ENCODE results near the gene CR1.
"Not testable (repeated sequence)": the region's sequence is repeated elsewhere in the genome, so short reads cannot be mapped to it uniquely, and the experiment has no call there.

Gene CR1

GRCh38 chr1:207649865-207650580 lies 154.1 kb downstream of the CR1 start:
- Mint-ChIP-seq H3K36me3 (ENCODE audit: low read depth) (no peaks in the 10 kb centered on the region), H3K27me3 (ENCODE audit: low read depth) (peaks cover 28% of the 10 kb centered on the region), H3K27ac (no peak overlapping the region), H3K4me3 (no peak overlapping the region), H3K4me1 (ENCODE audit: low read depth) (no peaks in the 10 kb centered on the region), H3K9me3 (no peaks in the 10 kb centered on the region)

- no peaks in the 10 kb centered on the region for H3K4me1 Mint-ChIP-seq (ENCODE audit: low read depth)
- H3K27ac Mint-ChIP-seq, result no peak overlapping the region
- H3K4me3 Mint-ChIP-seq, result no peak overlapping the region
- no peaks in the 10 kb centered on the region for H3K36me3 Mint-ChIP-seq (ENCODE audit: low read depth)
- H3K9me3 Mint-ChIP-seq, result no peaks in the 10 kb centered on the region
- peaks cover 22% of the 10 kb centered on the region for H3K27me3 Mint-ChIP-seq (ENCODE audit: low read depth)
Observed at GRCh38 chr1:207651583-207651982, 155.6 kb downstream of the CR1 start.

DNA sequence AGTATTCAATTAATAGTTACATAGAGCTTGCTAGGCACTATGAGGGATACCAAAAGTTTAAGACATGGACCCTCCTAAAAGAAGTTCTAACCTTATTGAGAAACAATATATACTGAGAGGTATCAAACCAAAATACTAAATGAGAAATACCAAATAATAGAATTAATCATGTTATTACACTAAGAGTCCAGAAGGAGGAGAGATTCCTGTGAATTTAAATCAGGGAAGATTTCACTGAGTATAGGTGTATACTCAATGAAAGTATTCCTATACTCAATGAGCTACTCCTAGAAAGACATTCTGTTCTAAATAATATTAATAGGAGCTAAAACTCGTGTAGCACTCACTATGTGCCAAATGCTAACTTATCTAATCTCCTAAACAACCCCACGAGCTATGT lies 158.4 kb downstream of the CR1 start:
- Mint-ChIP-seq H3K27ac (no peak overlapping the region), H3K4me3 (no peak overlapping the region), H3K36me3 (ENCODE audit: low read depth) (no peaks in the 10 kb centered on the region), H3K9me3 (no peaks in the 10 kb centered on the region), H3K4me1 (ENCODE audit: low read depth) (no peaks in the 10 kb centered on the region), H3K27me3 (ENCODE audit: low read depth) (peaks cover 25% of the 10 kb centered on the region)

- no peaks in the 10 kb centered on the region for H3K36me3 Mint-ChIP-seq (ENCODE audit: low read depth)
- H3K4me3 Mint-ChIP-seq, result no peak overlapping the region
- H3K27ac Mint-ChIP-seq, result no peak overlapping the region
- H3K27me3 Mint-ChIP-seq (ENCODE audit: low read depth), result peaks cover 31% of the 10 kb centered on the region
- no peaks in the 10 kb centered on the region for H3K4me1 Mint-ChIP-seq (ENCODE audit: low read depth)
- no peaks in the 10 kb centered on the region for H3K9me3 Mint-ChIP-seq
Observed at GRCh38 chr1:207658408-207658807, 162.5 kb downstream of the CR1 start.

DNA sequence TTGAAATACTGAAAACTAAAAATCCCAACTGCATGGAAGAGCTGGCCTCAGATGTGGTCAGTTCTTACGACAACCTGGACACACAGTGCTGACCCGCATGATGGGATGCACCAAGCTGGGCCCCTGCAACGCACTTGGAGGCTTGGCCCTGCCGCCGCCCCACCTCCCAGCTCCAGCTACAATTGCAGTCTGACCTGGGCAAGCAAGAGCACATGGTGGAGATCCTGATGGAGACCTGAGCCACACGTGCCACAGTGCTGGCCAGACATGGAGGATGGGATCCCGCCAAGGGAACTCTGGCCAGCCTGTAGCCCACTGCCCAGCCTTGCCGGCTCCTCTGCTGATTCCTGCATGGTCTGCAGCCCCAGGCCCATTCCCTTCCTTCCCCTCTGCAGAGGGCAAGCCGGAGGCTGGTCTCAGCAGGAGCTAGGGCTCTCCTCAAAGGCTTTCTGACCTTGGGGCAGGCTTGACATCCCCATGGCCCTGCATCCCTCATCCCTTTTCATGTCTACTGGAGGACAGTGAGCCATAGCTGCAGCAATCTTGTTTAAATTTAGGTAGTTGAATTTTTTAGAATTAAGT lies 163.0 kb downstream of the CR1 start:
- Mint-ChIP-seq H3K27me3 (ENCODE audit: low read depth) (peaks cover 29% of the 10 kb centered on the region), H3K9me3 (no peaks in the 10 kb centered on the region), H3K4me1 (ENCODE audit: low read depth) (no peaks in the 10 kb centered on the region), H3K4me3 (no peak overlapping the region), H3K27ac (no peak overlapping the region), H3K36me3 (ENCODE audit: low read depth) (no peaks in the 10 kb centered on the region)

GRCh38 chr1:207659545-207660153 lies 163.7 kb downstream of the CR1 start:
- H3K27me3 Mint-ChIP-seq (ENCODE audit: low read depth), result peaks cover 30% of the 10 kb centered on the region
- H3K36me3 Mint-ChIP-seq (ENCODE audit: low read depth), result no peaks in the 10 kb centered on the region
- no peaks in the 10 kb centered on the region for H3K9me3 Mint-ChIP-seq
- H3K4me3 Mint-ChIP-seq, result no peak overlapping the region
- H3K27ac Mint-ChIP-seq, result no peak overlapping the region
- no peaks in the 10 kb centered on the region for H3K4me1 Mint-ChIP-seq (ENCODE audit: low read depth)

GRCh38 chr1:207661420-207661819 lies 165.5 kb downstream of the CR1 start:
- H3K27me3 Mint-ChIP-seq (ENCODE audit: low read depth), result peaks cover 36% of the 10 kb centered on the region
- not testable (repeated sequence) for H3K9me3 Mint-ChIP-seq; H3K4me3 Mint-ChIP-seq; H3K27ac Mint-ChIP-seq; H3K36me3 Mint-ChIP-seq (ENCODE audit: low read depth); H3K4me1 Mint-ChIP-seq (ENCODE audit: low read depth)

DNA sequence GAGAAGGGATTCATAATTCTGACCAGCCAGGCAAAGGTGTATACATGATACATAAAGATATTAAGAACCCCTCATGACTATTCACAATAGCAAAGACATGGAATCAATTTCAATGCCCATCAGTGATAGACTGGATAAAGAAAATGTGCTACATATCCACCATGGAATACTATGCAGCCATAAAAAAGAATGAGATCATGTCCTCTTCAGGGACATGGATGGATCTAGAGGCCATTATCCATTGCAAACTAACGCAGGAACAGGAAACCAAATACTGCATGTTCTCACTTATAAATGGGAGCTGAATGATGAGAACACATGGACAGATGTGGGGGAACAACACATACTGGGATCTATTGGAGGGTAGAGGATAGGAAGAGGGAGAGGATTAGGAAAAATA lies 170.4 kb downstream of the CR1 start:
- H3K4me1 Mint-ChIP-seq (ENCODE audit: low read depth), result no peaks in the 10 kb centered on the region
- H3K4me3 Mint-ChIP-seq, result no peak overlapping the region
- H3K27ac Mint-ChIP-seq, result no peak overlapping the region
- H3K36me3 Mint-ChIP-seq (ENCODE audit: low read depth), result no peaks in the 10 kb centered on the region
- H3K27me3 Mint-ChIP-seq (ENCODE audit: low read depth), result peaks cover 66% of the 10 kb centered on the region
- no peaks in the 10 kb centered on the region for H3K9me3 Mint-ChIP-seq

DNA sequence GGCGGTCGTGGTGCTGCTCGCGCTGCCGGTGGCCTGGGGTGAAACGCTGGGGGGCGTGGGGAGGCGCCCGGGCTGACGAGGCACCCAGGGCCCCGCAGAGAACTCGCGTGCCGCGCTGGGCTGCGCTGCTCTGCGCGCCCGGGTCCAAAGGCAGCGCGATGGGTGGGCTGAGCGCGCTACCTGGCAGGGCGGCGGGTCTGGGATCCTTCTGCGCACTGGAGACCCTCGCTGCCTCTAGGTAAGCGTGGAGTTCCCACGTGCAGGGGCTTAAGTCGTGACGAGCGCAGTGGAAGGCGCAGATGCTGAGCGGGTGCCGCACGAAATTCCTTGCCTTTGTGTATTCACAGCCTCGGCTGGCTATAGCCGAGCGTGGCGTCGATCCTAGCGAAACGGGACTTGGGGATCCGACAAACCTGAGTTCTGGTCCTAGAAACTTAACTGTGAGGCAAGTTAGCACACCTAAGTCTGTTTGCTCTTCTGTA lies 173.6 kb downstream of the CR1 start:
- no peak overlapping the region for H3K4me3 Mint-ChIP-seq
- H3K27me3 Mint-ChIP-seq (ENCODE audit: low read depth), result peaks cover 81% of the 10 kb centered on the region
- no peaks in the 10 kb centered on the region for H3K4me1 Mint-ChIP-seq (ENCODE audit: low read depth)
- H3K9me3 Mint-ChIP-seq, result no peaks in the 10 kb centered on the region
- no peak overlapping the region for H3K27ac Mint-ChIP-seq
- no peaks in the 10 kb centered on the region for H3K36me3 Mint-ChIP-seq (ENCODE audit: low read depth)

GRCh38 chr1:207670192-207670591 lies 174.2 kb downstream of the CR1 start:
- Mint-ChIP-seq H3K36me3 (ENCODE audit: low read depth) (no peaks in the 10 kb centered on the region), H3K4me3 (no peak overlapping the region), H3K27ac (no peak overlapping the region), H3K4me1 (ENCODE audit: low read depth) (no peaks in the 10 kb centered on the region), H3K9me3 (no peaks in the 10 kb centered on the region), H3K27me3 (ENCODE audit: low read depth) (peaks cover 79% of the 10 kb centered on the region)

GRCh38 chr1:207670997-207671396 lies 175.0 kb downstream of the CR1 start:
- Mint-ChIP-seq H3K27me3 (ENCODE audit: low read depth) (peaks cover 78% of the 10 kb centered on the region), H3K27ac (no peak overlapping the region), H3K9me3 (no peaks in the 10 kb centered on the region), H3K4me1 (ENCODE audit: low read depth) (no peaks in the 10 kb centered on the region), H3K4me3 (no peak overlapping the region), H3K36me3 (ENCODE audit: low read depth) (no peaks in the 10 kb centered on the region)

- no peaks in the 10 kb centered on the region for H3K4me1 Mint-ChIP-seq (ENCODE audit: low read depth)
- no peak overlapping the region for H3K27ac Mint-ChIP-seq
- peaks cover 70% of the 10 kb centered on the region for H3K27me3 Mint-ChIP-seq (ENCODE audit: low read depth)
- H3K9me3 Mint-ChIP-seq, result no peaks in the 10 kb centered on the region
- H3K36me3 Mint-ChIP-seq (ENCODE audit: low read depth), result no peaks in the 10 kb centered on the region
- no peak overlapping the region for H3K4me3 Mint-ChIP-seq
Observed at GRCh38 chr1:207672522-207673130, 176.7 kb downstream of the CR1 start.

- Mint-ChIP-seq H3K27ac (no peak overlapping the region), H3K27me3 (ENCODE audit: low read depth) (peaks cover 70% of the 10 kb centered on the region), H3K4me1 (ENCODE audit: low read depth) (no peaks in the 10 kb centered on the region), H3K36me3 (ENCODE audit: low read depth) (no peaks in the 10 kb centered on the region), H3K9me3 (no peaks in the 10 kb centered on the region), H3K4me3 (no peak overlapping the region)
Observed at GRCh38 chr1:207673399-207673798, 177.4 kb downstream of the CR1 start.

GRCh38 chr1:207676153-207676552 lies 180.2 kb downstream of the CR1 start:
- Mint-ChIP-seq H3K4me1 (ENCODE audit: low read depth) (no peaks in the 10 kb centered on the region), H3K36me3 (ENCODE audit: low read depth) (no peaks in the 10 kb centered on the region)

More at GRCh38 chr1:207676153-207676552, 180.2 kb downstream of the CR1 start:
- Mint-ChIP-seq H3K4me3 (no peak overlapping the region), H3K27me3 (ENCODE audit: low read depth) (peaks cover 48% of the 10 kb centered on the region), H3K9me3 (no peaks in the 10 kb centered on the region), H3K27ac (no peak overlapping the region)
